ENCODE measurements around the gene FHOD3. TPM values are rescaled to one million over a fixed set of nuclear protein-coding genes. Genes with fewer than 3 reads are reported as not detected.

FHOD3 gene
- total and polyA plus RNA-seq, 2 of the 13 experiments (the other 11 are each of a cell fraction or from before 2014, with no cell fraction given), result 0.07 TPM; not detected in 1

DNA sequence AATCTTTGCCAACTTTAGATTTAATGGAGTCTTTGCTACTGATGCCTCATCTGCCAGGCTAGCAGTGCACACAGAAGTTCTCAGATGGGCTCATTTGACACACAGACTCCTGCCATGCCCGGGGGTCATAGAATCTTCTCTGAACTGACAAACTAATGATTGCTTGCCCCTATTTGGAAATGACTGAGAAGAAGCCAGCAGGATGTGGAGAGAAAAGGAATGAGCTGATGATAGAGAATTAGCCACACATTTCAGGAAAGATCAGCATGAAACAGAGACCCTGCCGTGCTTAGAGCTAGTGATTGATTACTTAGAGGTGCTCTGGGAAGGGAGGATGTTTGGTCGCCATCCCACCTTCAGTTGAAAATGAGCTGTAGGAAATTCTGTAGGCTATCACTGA lies 352.8 kb downstream of the FHOD3 start:
- DNase-seq (ENCODE audit: low spot score) (no peak), FAIRE-seq (no peak), ATAC-seq (no peak)
- H3K9me3 ChIP-seq (ENCODE audit: low read length), result no peaks in the 10 kb centered on the region
- peaks cover 0 to 37% of the 10 kb centered on the region in 2 experiments; a peak in 2 of 5 replicates for H3K27me3 ChIP-seq (ENCODE audit: control insufficient read depth in 1 of 2, insufficient read depth in 2 of 2, low read length in 2 of 2)
- no peak overlapping the region for H3K4me2 ChIP-seq (ENCODE audit: low read depth, low read length)
- H3K79me2 ChIP-seq (ENCODE audit: insufficient read depth, low read length), result no peaks in the 10 kb centered on the region
- H3K4me3 ChIP-seq (replicated peaks in 1 of 3; ENCODE audit: insufficient read depth in 1 of 3, low read depth in 2 of 3, low read length in 3 of 3), result no peak overlapping the region
- BruUV-seq (replicated peaks), result no TSS peak
- H3K36me3 ChIP-seq (replicated peaks in 1 of 2; ENCODE audit: control insufficient read depth in 1 of 2, insufficient read depth in 2 of 2, low read length in 2 of 2), result no peaks in the 10 kb centered on the region
- CTCF ChIA-PET (ENCODE audit: low intra/inter-chr PET ratio, low total read pairs), result no interaction called here
- H3K9ac ChIP-seq (ENCODE audit: insufficient read depth, low read depth, low read length), result no peak overlapping the region
- 0% methylated on average over 3 of the region's 3 CpGs for WGBS (ENCODE audit: low lambda C conversion rate)
- H4K20me1 ChIP-seq (ENCODE audit: insufficient read depth, low read length), result no peaks in the 10 kb centered on the region
- in situ Hi-C loops (cut with HindIII; ENCODE audit: extremely low pct_ligation_motif_present, low pct_unique_long_range_greater_than_20kb), result no loop called here
- no peak overlapping the region for H2AFZ ChIP-seq (ENCODE audit: low read length)
- no peak for TF ChIP-seq POLR2AphosphoS2 (IDR thresholded peaks at IDR 0.05; ENCODE audit: low read depth, low read length)
- no peak for TF ChIP-seq RBFOX2 (IDR thresholded peaks at IDR 0.05; ENCODE audit: low read depth, low read length)
- no peak for TF ChIP-seq HHEX (CRISPR knock-in tag; IDR thresholded peaks at IDR 0.05)
- no peak overlapping the region for H3K27ac ChIP-seq (ENCODE audit: extremely low read length, insufficient read depth, low read length)
- POLR2A ChIA-PET, result no interaction called here
- intact Hi-C loops (cut with micrococcal nuclease; ENCODE audit: unreplicated experiment), result no loop called here
- no peaks in the 10 kb centered on the region for H3K4me1 ChIP-seq (ENCODE audit: insufficient read depth, low read length)

DNA sequence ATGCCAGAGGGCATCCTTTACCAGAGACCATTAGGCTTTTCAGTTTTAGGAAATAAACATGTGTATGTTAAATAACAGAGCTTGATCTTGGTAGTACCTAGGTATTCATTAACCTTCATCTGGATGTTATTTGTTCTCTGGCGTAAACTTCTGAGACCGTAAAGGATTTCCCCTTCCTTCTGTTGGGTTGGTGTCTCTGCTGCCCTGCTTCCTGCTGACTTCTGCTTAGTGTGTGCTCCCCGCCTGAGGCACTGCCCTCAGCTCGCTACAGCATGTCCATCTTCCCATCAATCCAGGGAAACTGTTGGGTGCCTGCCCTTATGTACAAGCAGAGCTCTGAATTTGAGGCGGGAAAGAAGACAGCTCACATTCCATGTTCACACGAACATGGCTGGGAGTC lies 353.4 kb downstream of the FHOD3 start:
- intact Hi-C loops (cut with micrococcal nuclease; ENCODE audit: unreplicated experiment) (no loop called here), in situ Hi-C loops (cut with HindIII; ENCODE audit: extremely low pct_ligation_motif_present, low pct_unique_long_range_greater_than_20kb) (no loop called here)
- Histone ChIP-seq H3K9ac (ENCODE audit: insufficient read depth, low read depth, low read length) (no peak overlapping the region), H3K4me3 (replicated peaks in 1 of 3; ENCODE audit: insufficient read depth in 1 of 3, low read depth in 2 of 3, low read length in 3 of 3) (no peak overlapping the region), H3K4me1 (ENCODE audit: insufficient read depth, low read length) (no peaks in the 10 kb centered on the region), H3K36me3 (replicated peaks in 1 of 2; ENCODE audit: control insufficient read depth in 1 of 2, insufficient read depth in 2 of 2, low read length in 2 of 2) (no peaks in the 10 kb centered on the region), H3K9me3 (ENCODE audit: low read length) (no peaks in the 10 kb centered on the region), H3K27ac (ENCODE audit: extremely low read length, insufficient read depth, low read length) (no peak overlapping the region), H4K20me1 (ENCODE audit: insufficient read depth, low read length) (no peaks in the 10 kb centered on the region), H3K27me3 (ENCODE audit: control insufficient read depth in 1 of 2, insufficient read depth in 2 of 2, low read length in 2 of 2) (peaks cover 0 to 37% of the 10 kb centered on the region in 2 experiments; a peak in 2 of 5 replicates), H2AFZ (ENCODE audit: low read length) (no peak overlapping the region), H3K79me2 (ENCODE audit: insufficient read depth, low read length) (no peaks in the 10 kb centered on the region), H3K4me2 (ENCODE audit: low read depth, low read length) (no peak overlapping the region)
- 21% methylated on average over 6 of the region's 6 CpGs for WGBS (ENCODE audit: low lambda C conversion rate)
- TF ChIP-seq NR2F2 (IDR thresholded peaks at IDR 0.05; ENCODE audit: borderline replicate concordance, low read depth) (no peak), ONECUT2 (CRISPR knock-in tag; IDR thresholded peaks at IDR 0.05) (no peak), ATAD3A (CRISPR knock-in tag; IDR thresholded peaks at IDR 0.05) (no peak), AHR (CRISPR knock-in tag; IDR thresholded peaks at IDR 0.05) (no peak), MTF2 (CRISPR knock-in tag; IDR thresholded peaks at IDR 0.05; ENCODE audit: borderline replicate concordance) (no peak), SUZ12 (IDR thresholded peaks at IDR 0.05; ENCODE audit: low read depth, low read length) (no peak), THYN1 (CRISPR knock-in tag; IDR thresholded peaks at IDR 0.05; ENCODE audit: borderline replicate concordance, low read depth) (no peak)
- DNase-seq (ENCODE audit: low spot score), result no peak
- CTCF ChIA-PET (ENCODE audit: low intra/inter-chr PET ratio, low total read pairs), result no interaction called here
- POLR2A ChIA-PET, result no interaction called here
- no peak for ATAC-seq
- no peak for FAIRE-seq
- BruUV-seq (replicated peaks), result no TSS peak

Data from HepG2 (cell line).